UCSD-AML1 (cell line): ENCODE results near the gene XPO6.

Experiments used
- DNase-seq: peaks from one replicate; lab custom pipeline; 2025; ENCODE audit not compliant: unreplicated experiment; lab: John Stamatoyannopoulos, UW

Gene XPO6

DNA sequence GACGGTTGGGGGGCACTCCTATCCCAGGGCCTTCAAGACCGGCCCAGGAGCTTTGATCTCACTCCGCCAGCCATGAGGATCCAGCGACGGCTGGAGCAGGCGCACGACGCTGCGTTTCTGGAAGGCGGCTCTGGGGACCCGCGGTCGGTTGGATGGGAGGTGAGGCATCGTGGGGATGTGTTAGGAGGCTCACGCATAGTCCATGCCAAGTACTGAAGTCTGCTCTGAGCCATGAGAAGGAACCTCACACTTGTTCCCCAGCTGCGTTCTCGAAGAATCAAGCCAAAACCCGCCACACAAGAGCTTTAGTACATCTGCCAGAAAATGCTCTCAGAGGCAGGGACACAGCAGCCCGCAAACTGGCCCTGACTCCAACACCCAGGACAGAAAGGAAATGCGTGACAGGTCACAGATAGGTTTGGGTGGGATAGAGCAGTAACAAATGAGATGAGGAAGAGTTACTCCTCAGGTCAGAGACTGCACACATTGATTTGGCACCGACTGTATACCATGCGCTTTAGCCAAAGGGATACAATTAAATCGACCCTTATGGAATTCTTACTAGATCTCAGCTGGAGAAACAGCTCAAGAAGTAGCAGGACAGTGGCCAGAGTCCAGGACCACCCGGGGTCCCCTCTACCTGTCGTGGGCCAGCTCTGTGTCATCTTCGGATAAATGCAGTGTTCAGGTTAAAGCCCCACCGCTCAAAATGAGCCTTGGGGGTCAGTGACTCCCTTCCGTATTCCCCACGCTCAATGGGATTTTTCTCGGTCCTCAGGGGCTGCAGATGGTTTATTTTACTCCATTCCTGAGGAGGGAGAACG, 141.6 kb downstream of the XPO6 start:
- DNase-seq: no peak

DNA sequence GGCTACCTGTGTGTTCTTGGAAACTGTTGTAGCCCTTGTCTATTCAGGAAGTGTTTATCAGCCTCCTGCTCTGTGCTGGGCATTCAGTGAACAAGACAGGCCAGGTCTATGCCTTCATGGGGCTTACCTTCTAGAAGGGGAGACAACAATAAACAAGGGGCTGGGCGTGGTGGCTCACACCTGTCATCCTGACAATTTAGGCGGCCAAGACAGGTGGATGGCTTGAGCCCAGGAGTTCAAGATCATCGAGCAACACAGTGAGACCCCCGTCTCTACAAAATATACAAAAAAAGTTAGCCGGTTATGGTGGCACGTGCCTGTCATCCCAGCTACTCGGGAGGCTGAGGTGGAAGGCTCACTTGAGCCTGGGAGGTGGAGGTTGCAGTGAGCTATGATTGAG, 142.8 kb downstream of the XPO6 start:
- no peak for DNase-seq

DNA sequence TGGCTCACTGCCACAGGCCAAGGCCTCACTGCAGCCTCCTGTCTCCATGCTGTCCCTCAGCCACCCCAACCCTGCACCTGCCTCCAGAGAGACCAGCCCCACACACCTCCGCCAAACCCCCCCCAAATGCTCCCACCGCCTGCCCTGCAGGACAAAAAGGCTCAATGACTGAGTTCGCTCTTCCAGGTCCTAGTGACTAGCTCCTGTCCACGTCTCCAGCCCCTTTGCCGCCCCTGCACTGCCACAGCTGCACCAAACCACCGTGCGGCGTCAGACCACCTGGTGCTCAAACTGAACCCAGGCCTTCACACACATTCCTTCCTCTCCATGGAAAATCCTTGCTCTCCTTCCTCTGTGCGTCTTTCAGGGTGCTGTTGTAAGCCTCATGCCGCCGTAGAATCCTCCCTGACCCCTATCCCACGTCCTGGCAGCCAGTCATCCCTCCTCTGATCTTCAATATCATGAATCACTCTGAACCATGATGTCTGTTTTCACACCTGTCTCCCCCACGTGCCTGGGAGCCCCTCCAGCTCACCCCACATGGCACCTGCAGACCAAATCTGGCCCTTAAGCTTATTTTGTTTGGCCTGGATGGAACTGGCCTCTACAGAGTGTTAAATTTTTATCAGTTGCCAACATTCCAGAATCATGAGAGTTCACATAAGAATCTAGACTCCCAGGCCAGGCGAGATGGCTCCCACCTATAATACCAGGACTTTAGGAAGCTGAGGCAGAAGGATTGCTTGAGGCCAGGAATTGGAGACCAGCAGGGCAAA, 144.0 kb downstream of the XPO6 start:
- DNase-seq: no peak

DNA sequence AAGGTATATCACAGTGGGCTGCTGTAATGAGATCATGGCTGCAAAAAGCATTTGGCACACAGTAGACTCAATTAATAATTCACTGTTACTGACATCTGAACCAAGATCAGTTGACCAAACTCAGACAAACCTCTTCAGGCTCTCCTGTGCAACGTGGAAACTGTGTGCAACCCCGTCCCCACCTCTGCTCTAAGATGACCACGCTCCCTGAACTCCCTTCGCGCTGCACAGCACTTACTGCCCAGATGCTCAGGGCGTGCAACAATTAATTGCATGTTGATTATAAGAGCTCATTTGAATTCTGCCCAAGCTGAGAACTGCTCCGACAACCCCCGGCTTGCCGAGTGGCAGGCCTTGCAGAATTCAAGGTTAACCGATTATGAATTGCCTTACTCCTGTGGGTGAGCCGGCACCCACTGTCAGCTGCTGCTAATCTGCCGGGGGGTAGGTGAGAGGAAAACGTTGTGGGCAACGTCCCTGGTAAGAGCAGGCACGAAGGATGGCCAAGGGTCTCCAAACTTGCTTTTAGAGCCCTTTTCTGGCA, 147.0 kb downstream of the XPO6 start:
- no peak for DNase-seq

DNA sequence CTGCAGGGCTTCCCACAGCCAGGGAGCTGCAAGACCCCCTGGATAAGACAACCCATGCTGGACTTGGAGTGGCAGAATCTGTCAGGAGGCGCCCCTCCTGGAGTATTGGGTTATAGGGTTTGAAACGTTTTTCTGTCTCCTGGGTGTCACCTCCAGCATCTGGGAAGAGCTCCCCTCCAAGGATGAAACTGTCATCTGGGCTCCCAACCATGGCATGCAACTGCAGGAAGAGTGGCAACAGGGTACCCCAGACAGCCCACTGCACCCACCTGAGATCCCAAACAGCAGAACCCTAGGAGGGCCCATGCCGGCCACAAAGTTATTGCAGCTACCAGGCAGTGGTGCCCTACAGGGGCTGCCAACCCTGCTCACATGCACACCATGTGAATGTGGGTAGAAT, 147.6 kb downstream of the XPO6 start:
- DNase-seq: no peak

DNA sequence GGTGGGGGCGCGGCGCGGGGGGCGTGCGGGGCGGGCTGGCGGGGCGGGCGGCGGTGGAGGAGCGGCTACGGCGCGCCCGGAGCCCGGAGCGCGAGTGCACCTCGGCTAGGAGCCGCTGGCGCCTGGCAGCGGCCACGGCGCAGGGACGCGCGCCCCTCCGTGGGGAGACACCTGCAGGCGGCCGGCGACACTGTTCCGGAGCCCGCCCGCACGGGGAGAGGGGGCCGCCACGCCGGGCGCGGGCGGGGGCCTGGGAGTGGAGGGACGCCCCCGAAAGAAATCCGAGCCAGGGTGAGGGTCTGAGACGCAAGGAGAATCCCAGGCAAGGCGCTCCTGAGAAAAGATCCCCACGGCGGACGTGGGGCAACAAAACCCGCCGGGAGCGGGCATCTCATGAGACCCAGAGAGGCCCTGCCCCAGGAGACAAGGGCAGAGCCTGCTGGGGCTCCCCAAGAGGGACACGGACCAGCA, 148.1 kb downstream of the XPO6 start, which contains the start of gene GSG1L:
Gene GSG1L (minus strand): TSS at position 124 of the 471 bp plus-strand sequence. CDS start 290 bp downstream, outside the sequence.
- no peak for DNase-seq

DNA sequence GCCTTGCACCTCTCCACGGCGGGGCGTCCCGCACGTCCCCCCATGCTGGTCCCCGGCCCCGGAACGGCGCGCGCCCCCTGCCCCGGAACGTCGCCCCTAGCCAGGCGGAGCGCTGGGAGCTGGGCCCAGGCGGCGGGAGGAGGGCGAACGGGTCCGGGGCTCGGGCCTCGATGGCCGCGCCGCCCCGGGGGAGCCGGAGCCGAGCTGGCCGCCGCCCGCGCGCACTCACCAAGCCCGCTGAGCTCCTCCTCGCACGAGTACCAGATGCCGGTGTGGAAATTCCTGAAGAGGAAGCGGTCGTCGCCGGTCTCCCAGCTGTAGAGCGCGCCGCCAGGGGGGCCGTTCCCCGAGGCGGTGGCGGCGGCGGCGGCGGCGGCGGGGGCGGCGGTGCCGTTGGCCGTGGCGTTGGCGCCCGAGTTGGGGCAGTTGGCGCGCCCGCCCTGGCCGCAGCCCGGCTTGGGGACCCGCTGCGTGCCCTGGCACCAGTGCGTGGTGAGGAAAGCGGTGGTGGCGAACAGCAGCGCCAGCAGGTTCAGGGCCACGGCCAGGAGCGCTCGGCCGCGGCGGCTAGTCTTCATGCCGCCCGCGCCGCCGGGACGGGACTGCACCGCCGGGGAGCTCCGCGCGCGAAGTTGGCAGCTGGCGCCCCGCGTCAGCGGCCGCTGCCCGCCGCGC, 148.8 kb downstream of the XPO6 start:
- DNase-seq: no peak

DNA sequence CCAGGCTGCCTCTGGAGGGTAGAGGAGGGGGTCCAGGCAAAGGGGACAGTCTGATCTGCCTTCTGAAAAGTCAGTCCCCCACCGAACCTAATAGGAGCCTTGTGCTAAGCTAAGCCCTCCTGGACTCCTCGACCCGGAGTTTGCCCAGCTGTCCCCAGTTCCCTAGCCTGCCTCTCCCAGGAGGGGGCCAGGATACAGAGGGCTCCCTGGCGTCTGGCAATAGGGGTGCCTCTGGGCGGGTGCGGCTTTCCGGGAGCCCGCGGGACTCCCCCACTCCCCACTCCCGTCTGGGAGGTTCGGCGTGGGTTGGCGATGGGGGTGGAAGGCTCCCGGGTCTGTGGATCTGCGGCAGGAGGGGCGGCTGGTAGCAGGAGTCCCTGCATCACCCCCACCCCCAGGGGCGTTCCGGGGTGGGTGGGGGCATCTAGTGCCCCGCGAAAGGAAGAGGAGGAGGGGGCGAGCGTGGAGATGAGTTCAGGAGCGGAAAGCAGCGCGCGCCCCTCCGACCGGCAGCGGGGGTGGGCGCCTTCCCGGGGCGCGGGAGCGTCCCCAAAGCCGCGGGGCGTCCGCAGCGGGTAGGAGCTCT, 149.4 kb downstream of the XPO6 start:
- no peak for DNase-seq

DNA sequence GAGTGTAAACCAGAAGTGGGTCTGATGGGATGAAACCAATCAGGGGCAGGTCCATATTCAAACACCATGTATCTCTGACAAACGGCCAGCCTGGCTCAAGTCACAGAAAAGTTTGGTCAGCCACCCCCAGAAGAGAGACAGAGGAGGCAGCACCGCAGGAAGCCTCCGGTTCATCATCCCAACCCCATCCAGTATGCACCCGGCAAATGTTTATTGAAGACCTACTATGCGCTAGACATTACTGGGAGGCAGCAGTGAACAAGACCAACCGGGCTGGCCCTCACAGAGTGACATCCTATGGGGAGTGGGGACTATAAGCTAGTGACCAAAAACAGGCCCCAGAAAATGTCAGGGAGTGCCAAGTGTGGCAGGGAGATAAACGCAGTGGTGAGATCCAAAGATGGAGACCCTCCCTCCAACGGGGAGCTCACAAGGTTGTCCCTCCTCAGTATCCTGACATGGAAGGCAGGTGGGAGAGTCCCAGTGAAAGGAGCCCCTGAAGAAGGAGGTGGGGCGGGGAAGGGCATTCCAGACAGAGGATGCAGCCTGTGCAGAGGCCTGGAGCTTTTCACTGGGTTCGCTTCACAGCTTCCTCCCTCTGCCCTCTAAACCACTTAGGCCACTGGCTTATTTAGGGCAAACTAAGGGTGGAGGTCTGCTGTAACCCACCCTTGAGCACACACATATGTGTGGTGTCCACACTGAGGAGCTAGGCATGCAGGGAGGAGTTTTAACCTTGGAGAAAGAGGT, 150.2 kb downstream of the XPO6 start:
- DNase-seq: no peak

DNA sequence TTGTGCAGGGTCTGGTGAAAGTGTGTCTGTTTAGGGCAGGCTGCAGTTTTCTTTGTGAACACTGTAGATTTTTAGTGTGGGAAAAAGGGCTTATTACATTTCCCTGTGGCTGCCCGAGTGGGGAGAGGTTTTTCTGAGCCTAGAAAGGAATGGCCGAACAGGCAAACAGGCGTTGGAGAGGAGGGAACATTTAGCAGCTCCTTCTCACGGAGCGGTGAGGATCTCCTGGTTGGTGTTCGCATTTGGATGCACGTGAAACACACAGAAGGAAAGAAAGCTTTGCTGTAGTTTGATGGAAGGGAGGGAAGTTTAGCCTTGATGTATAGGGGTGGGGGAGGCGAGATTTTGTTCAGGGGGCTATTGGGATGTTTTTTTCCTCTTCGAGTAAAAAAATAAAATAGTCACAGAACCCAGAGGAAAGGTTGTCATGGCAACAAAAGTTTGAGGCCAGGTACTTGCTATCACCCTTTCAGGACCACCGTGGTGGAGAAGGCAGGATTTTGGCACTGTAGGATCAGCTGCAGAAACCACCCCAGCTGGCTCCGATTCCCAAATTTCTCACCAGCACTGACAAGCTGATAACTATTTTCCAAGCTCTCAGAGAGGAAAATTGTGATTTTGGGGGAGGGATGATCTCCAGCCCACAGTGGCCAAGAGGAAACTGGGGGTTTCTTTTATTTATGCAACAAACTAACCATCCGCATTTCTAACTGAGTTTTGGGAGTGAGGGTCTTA, 151.8 kb downstream of the XPO6 start:
- no peak for DNase-seq

DNA sequence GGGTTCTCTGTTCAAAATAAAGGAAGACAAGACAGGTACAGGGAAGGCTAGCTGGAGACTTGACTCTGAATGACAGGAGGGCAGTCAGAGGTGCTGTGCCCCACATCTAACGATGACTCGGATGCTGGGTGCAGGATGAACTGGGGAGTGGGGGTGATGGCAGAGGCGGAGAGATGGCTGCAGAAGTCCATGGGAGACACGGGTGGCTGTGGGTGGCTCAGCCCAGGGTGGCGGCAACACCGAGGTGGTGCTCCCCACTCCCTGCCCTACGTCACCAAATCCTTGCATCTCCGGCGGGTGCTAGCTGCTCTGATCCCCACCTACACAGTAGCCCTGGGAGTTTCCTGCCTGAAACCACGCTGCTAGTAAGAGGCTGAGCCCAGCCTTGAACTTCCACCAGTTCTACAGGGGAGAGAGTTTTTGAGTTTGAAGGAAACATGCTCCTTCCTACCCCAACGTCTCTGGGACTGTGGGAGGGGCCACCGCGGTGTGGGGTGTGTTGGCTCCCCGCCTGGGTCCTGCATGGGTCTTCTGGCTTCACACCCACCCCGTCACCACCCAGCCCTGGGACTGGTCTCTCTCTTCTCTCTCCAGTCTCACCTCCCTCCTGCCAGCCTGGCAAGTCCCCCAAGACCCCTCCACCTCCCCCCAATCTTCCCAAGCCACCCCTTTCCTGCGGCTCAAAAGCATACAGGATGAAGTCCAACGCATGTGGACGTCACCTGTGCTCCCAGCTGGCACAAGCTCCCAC, 152.8 kb downstream of the XPO6 start:
- no peak for DNase-seq

DNA sequence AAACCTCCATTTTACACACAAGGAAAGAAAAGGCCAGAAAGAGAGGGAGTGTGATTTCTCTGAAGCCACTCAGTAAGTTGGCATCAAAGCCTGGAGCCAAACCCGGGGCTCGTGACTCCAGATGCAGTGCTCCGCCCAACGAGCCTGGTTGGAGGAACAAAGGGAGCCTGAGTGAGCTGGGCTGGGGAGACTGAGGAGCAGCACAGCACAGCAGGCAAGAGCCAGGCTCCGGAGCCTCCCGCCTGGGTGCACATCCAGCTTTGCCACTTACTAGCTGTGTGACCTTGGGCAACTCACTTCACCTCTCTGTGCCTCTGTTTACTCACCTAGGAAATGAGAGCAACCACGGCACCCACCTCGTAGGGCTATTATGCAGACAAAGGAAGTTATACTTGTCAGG, 153.8 kb downstream of the XPO6 start:
- no peak for DNase-seq

DNA sequence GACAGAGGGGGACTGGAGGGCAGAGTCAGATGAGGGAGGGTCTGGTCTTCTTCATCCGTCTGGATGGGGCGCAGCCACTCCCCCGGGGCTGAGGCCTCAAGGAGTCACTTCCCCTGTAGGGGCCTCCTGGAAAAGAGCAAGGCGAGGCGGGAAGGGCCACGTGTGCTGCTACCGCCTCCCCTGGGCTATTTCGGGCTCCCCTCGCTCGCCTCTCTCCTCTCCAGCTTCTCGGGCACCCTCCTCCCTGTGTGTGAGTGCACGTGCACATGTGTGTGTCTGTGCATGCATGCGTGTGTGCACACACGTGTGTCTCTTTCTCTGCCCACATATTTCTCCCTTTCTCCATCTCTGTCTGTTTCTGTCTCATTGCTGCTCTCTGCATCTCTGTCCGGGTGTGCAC, 158.3 kb downstream of the XPO6 start:
- no peak for DNase-seq

DNA sequence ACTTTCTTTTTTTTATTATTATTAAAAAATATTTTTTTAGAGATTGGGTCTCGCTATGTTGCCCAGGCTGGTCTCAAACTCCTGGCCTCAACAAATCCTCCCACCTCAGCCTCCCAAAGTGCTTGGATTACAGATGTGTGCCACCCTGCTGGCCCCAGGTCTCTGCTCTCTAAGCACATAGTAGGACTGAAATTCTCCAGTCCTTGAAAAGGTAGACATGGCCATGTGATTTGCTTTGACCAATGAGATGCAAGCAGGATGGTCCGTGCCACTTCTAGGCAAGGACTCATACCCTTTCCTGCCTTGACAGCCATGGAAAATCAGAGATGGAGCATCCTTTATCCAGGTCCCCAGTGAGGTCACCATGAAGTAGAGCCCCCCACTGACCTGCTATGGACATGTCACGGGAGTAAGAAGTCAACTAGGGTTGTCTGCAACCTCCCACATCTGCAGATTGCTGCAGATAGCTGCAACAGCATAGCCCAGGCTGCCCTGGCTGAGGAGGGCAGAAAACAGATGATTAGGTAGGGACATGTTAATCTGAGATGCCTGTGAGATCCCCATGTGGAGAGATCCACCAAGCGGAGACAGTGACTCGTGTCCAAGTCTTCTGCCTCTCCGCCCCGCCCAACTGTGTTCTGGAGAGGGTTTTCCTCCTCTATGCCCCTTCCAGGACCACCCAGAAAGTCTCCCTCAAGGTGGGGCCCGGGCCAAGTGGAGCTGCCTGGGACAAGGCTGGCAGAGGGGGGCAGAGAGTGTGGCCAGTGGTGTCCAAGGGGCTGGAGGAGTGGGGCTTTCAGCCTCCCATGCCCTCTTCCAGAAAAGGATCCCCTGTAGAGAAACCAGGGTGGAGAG, 159.3 kb downstream of the XPO6 start:
- no peak for DNase-seq

DNA sequence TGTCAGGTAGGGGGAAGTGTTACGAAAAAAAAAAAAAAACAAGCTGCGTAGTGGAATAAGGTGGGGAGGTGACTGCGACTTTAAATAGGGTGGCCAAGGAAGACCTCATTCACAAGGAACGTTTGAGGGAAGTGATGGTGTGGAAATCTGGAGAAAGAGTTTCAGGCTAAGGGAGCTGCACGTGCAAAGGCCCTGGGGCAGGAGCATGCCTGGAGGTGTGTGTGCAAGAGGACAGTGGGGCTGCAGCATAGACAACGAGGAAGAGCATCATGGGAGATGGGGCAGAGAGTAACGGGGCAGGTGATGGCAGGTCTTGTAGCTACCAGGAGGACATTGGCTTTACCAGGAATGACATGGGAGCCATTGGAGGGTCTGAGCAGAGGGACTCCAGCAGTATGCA, 160.3 kb downstream of the XPO6 start:
- no peak for DNase-seq
